Mesothelial cell of epicardium (in vitro differentiated cells): Measurements from ENCODE around the gene MROH2A. TPM values are rescaled to one million over a fixed set of nuclear protein-coding genes. Genes with fewer than 3 reads are reported as not detected.
A peak's percentile ranks its signal among the peaks of the same experiment; 100 is the strongest.

Experiments
- DNase-seq, 2 experiments: peaks; one replicate each; pipeline ENCODE4 v3.0.0; 2021; ENCODE audit warnings: low spot score in 2 of 2; ENCODE audit not compliant: unreplicated experiment in 2 of 2
- H3K27ac Mint-ChIP-seq: 2 replicates; pipeline ENCODE4 v1.8.0; 2021; ENCODE audit warnings: mixed read lengths
- H3K27me3 Mint-ChIP-seq: 2 replicates; pipeline ENCODE4 v1.8.0; 2021; ENCODE audit warnings: low read depth, mixed read lengths
- H3K36me3 Mint-ChIP-seq: 2 replicates; pipeline ENCODE4 v1.8.0; 2021; ENCODE audit warnings: mixed read lengths
- H3K4me1 Mint-ChIP-seq: 2 replicates; pipeline ENCODE4 v1.8.0; 2021; ENCODE audit warnings: mixed read lengths
- H3K4me3 Mint-ChIP-seq: 2 replicates; pipeline ENCODE4 v1.8.0; 2021; ENCODE audit warnings: mild to moderate bottlenecking, moderate library complexity, mixed read lengths
- H3K9me3 Mint-ChIP-seq: 2 replicates; pipeline ENCODE4 v1.8.0; 2021; ENCODE audit warnings: mixed read lengths
- CTCF ChIP-seq: fragments of 200-600 bp; sonication (generic); IDR thresholded peaks from one replicate; pipeline ENCODE4 v1.5.0; 2021; ENCODE audit warnings: antibody characterized with exemption; ENCODE audit not compliant: unreplicated experiment
- total RNA-seq: library from RNA; stranded (reverse); gene quantifications from 3 replicates; pipeline ENCODE4 v1.2.1, GENCODE V29; 2021

MROH2A gene
- total RNA-seq, 1 donor from 2014 or later: not detected

GRCh38 chr2:233799087-233799665 lies 21.0 kb downstream of the MROH2A start:
- Mint-ChIP-seq H3K27me3 (peaks cover 14% of the 10 kb centered on the region), H3K9me3 (peaks cover 6% of the 10 kb centered on the region), H3K27ac (no peak overlapping the region), H3K4me1 (no peaks in the 10 kb centered on the region), H3K4me3 (no peak overlapping the region), H3K36me3 (no peaks in the 10 kb centered on the region)
- DNase-seq: no peak
- TF ChIP-seq CTCF: no peak

GRCh38 chr2:233799716-233800115 lies 21.6 kb downstream of the MROH2A start:
- Mint-ChIP-seq H3K9me3 (peaks cover 6% of the 10 kb centered on the region), H3K4me1 (no peaks in the 10 kb centered on the region), H3K36me3 (no peaks in the 10 kb centered on the region), H3K4me3 (no peak overlapping the region), H3K27me3 (peaks cover 18% of the 10 kb centered on the region), H3K27ac (no peak overlapping the region)
- DNase-seq: no peak
- no peak for TF ChIP-seq CTCF

- no peaks in the 10 kb centered on the region for H3K36me3 Mint-ChIP-seq
- no peak for TF ChIP-seq CTCF
- DNase-seq: peak in 1 of 2 experiments; percentile 32
Observed at GRCh38 chr2:233800208-233800607, 22.1 kb downstream of the MROH2A start.

GRCh38 chr2:233801357-233802131 lies 23.4 kb downstream of the MROH2A start:
- TF ChIP-seq CTCF: no peak
- peak; percentile 6 to 14 for DNase-seq
- Mint-ChIP-seq H3K9me3 (peaks cover 6% of the 10 kb centered on the region), H3K4me3 (no peak overlapping the region), H3K27me3 (peaks cover 33% of the 10 kb centered on the region), H3K27ac (no peak overlapping the region), H3K36me3 (no peaks in the 10 kb centered on the region), H3K4me1 (no peaks in the 10 kb centered on the region)

More at GRCh38 chr2:233800208-233800607, 22.1 kb downstream of the MROH2A start:
- no peak overlapping the region for H3K27ac Mint-ChIP-seq
- no peaks in the 10 kb centered on the region for H3K4me1 Mint-ChIP-seq
- H3K4me3 Mint-ChIP-seq: no peak overlapping the region
- peaks cover 6% of the 10 kb centered on the region for H3K9me3 Mint-ChIP-seq
- peaks cover 23% of the 10 kb centered on the region for H3K27me3 Mint-ChIP-seq

GRCh38 chr2:233802132-233802815 lies 24.1 kb downstream of the MROH2A start:
- no peaks in the 10 kb centered on the region for H3K4me1 Mint-ChIP-seq
- no peak for TF ChIP-seq CTCF
- DNase-seq: no peak
- peaks cover 33% of the 10 kb centered on the region for H3K27me3 Mint-ChIP-seq
- H3K4me3 Mint-ChIP-seq: no peak overlapping the region
- no peaks in the 10 kb centered on the region for H3K36me3 Mint-ChIP-seq
- H3K9me3 Mint-ChIP-seq: peaks cover 6% of the 10 kb centered on the region
- H3K27ac Mint-ChIP-seq: no peak overlapping the region
